Embryonic facial prominence (tissue), 1 donor: ENCODE data around the gene BCAS3.

ENCODE experiments used
- DNase-seq: peaks from one replicate; pipeline ENCODE4 v3.0.0-alpha.2; 2016; ENCODE audit errors: extremely low spot score

Gene BCAS3

DNA sequence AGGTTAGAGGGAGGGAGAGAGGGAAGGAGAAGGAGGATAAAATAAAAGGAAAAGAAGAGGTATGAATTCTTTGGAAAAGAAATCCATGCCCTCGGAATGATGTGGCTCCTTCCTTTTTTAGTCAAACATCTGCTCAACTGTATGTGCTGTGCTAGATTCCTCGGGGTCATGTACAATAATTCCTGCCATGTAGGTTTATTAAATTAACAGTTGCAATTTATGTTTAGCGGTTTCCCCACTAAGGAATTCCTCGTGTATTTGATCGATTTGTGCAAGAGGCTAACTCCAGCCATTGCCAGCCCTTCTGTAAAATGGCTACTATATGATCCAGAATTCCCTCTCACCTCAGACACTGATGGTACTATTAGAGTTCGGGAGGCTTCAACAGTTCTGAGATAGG, 639.0 kb downstream of the BCAS3 start:
- DNase-seq: no peak

DNA sequence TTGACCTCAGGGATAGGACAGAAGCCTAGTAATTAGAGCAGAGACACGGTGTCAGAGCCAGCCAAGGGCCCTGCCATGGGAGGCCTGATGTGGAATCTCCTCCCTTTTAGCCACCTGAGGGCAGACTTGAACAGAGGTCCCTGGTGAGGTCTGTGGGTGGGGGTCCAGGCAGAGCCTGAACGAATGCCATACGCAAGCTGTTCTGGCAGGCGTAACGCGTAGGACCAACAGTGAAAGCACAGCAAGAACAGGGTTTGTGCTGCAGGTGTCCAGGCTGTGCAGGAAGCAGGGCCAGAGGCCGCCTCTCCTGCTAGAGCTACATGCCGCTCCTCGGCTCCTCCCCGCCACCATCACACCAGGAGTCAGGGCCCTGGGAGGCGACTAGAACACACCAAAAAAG, 640.1 kb downstream of the BCAS3 start:
- no peak for DNase-seq

DNA sequence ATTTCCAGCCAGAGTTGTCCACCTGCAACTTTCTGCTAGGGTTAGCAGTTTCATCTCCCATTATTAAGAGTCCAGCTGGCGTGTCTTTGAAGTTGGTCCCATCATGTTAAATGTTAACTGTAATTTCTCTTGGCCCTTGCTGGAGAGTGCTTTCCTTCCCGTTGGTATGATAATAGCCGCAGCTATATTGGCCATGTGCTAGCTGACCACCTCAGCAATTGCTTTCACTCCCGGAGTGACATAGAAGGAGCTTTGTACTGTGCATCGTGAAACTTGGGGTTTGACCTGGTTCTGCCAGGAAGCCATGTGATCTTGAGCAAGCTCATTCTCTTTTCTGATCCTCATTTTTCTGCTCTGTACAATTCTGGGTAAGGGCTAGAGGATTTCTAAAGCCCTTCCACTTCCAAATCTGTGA, 641.0 kb downstream of the BCAS3 start:
- no peak for DNase-seq

DNA sequence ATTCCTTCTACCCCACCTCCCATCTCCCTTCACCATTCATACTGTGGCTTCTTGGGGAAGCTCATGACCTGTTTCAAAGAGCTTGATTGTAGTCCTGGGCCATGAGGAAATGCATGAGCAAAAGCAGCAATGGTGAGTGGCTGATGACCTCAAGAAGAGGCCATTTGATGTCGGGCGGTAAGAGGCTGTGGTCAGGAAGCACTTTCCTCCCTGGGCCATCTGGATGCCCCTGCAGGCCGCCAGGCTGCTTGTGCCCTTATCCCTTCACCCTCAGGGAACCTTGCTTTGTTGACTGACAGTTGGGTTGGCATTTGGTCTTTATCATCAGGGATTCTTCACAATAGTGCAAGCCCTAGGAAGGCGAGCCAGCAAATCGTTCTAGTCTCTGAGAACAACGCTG, 643.7 kb downstream of the BCAS3 start:
- DNase-seq: no peak

DNA sequence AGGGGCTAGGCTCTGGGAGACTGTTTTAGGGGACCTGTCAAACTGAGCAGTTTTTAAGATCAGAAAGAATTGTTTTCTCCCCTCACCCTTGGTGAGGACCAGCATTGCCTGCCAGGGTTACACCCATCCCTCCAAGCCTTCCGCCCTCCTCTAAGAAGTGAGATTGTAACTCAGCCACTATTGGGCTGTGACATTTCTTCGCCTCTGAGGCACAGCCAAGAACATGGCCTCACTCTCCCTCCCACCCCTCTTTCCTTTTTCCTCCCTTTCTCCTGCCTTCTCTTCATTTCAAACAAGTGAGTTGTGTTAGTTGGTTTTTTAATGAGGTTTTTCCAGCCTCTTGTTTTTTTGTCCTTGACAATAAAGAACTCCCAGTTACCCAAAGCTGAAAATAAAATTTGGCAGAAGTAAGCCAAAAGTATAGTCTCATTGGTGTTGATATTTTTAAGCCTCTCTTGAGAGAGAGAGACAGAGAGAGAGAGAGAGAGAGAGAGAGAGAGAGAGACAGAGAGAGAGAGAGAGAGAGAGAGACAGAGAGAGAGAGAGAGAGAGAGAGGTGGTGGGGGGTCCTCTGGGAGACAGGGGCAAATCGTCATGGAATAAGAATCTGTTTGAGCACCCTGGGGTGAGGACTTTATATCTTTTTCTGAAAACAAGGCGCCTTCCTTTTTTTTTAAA, 644.8 kb downstream of the BCAS3 start:
- no peak for DNase-seq

DNA sequence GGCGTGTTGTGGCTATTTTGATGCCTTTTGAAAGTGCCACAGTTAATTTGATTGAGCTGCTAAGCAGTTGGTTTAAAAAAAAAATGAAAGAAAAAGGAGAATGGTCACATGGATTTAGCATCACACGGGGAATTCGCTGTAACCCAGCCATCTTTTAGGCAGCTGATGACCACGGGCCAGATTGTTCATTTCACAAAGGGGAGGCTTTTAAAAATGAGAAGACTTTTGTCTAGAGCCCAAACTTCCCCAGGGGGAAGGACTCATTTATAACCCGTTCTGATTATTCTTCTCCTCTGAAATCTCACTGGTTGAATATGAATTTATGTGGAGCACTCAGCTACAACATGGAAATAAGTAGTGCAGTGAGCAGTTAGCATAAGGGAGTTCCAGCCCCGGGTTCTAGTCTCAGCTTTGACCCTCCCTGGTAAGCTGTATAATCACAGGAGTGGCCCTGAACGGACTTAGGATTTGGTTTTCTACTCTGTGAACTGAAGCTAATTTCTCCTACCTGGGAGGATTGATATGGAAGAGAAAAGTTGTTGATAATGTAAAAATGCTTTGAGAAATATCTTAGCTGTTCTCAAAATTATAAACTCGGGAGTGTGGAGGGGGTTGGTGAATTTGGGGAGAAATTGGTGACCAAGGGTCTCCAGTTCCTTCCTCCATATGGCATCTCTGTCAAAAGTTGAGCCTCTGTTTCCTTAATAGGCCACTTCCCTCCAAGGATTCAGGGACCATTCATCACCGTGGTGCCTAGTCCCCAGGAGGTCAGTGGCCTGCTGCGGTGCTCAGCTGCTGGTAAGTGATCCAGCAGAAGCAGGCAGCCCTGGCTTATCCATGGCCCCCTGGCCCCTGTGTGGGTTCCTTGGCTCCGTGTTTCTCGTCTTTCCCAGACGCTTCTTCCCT, 645.6 kb downstream of the BCAS3 start:
- no peak for DNase-seq

DNA sequence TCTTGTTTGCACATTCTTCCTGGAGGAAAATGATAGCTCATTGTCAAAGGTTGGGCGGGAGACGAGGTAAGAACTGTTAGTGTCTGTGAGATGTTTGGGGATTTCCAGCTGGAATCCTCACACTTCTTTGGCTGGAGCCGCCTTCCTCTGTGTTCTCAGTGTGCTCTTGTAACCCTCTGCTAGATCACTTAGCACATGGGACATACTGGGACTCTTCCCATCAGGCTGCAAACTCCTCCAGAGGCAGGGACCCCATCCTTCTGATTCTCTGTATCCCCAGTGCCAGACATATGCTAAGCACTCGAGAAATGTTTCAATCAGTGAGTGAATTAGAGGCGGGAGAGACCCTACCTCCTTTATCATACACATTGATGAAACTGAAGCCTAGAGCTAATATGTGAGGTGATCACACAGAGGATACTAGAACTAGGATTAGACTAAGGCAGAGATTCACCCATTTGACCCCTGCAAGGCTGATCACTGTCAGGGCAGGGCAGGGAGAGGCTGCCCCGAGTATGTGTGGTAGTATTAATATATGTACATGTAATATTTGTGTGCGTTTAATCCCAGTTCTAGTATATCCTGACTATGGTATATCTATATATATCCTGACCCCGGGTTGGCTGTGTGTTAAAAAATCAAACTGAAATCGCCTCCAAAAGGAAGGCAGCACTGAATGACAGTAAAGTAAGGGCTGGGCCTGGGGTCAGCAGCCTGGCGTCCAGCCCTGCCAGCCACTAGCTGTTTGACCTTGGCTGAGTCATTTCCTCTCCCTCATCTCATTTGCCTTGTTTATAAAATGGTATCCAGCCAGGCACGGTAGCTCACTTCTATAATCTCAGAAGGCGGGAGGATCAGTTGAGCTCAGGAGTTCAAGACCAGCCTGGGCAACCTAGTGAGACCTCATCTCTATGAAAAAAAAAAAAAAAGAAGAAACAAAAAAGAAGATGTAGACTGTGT, 646.5 kb downstream of the BCAS3 start:
- no peak for DNase-seq

DNA sequence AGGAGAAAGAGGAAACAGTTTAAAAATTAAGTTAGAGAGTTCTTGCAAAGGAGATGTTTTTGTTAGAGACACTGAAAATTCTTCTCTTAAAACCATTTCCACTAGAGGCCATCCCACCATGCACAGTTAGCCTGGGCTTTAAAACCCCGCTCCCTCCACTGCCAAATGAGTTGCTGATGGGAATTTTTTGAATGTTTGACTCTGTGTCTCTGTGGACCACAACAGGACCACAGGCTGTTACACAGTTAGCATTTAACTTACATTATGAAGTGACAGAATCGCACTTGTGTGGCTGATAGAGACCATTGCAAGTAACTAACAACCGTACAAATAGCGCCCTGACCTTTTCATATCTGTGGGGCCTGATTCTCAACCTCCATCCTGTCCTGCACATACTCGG, 647.3 kb downstream of the BCAS3 start:
- DNase-seq: no peak

DNA sequence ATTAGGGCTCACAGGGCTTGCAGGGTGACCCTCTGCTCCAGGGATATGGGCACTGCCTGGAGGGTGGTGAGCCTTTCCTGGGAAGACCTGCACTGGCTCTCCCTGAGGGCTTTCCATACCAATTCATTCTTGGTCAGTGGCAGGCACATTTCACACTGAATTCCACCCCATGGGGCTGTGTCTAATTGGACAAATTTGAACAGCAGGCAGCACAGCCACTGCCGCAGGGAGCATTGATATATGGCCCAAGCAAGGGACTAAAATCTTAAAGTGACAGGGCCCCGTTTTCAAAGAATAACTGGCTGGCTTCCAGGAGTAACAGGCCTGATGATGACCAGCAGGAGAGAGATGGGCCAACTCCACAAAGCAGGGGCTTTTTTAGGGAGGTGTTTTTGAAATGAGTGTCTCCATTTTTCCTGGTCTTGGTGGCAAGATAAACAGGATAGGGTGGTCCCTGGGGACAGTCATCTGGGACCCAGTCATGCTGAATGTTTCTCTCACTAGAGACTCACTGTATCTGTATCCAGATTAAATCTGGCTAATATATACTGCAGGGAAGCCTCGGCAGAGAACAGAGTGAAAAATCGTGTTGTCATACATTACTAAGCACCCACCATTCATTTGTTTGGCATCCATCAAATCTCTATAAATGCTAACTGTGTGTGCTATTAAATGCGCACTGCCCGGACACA, 647.9 kb downstream of the BCAS3 start:
- no peak for DNase-seq

DNA sequence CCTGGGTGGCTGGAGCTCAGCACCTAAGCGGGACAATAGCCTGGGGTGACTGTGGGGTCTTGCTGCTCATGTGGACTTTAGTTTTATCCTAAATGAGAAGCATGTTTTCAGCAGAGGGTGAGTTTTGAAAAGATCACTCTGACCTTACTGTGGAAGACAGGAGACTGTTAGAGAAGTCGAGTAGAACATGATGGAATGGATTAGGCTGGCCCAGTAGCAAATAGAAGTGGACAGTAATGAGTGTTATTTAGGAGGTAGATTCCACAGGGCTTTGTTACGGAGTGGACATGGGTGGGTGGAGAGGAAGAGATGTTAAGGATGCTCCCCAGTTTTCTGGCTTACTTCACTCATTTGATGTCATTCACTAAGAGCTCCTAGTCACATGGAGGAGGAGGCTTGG, 648.7 kb downstream of the BCAS3 start:
- no peak for DNase-seq

DNA sequence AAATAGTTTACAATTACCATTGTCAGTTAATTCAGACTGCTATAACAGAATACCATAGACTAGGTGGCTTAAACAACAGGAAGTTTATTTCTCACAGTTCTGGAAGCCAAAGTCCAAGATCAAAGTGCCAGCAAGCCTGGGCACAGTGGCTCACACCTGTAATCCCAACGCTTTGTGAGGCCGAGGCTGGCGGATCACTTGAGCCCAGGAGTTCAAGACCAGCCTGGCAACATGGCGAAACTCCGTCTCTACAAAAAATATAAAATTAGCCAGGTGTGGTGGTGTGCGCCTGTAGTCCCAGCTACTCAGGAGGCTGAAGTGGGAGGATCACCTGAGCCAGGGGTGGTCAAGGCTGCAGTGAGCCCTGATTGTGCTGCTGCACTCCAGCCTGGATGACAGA, 650.7 kb downstream of the BCAS3 start:
- no peak for DNase-seq

DNA sequence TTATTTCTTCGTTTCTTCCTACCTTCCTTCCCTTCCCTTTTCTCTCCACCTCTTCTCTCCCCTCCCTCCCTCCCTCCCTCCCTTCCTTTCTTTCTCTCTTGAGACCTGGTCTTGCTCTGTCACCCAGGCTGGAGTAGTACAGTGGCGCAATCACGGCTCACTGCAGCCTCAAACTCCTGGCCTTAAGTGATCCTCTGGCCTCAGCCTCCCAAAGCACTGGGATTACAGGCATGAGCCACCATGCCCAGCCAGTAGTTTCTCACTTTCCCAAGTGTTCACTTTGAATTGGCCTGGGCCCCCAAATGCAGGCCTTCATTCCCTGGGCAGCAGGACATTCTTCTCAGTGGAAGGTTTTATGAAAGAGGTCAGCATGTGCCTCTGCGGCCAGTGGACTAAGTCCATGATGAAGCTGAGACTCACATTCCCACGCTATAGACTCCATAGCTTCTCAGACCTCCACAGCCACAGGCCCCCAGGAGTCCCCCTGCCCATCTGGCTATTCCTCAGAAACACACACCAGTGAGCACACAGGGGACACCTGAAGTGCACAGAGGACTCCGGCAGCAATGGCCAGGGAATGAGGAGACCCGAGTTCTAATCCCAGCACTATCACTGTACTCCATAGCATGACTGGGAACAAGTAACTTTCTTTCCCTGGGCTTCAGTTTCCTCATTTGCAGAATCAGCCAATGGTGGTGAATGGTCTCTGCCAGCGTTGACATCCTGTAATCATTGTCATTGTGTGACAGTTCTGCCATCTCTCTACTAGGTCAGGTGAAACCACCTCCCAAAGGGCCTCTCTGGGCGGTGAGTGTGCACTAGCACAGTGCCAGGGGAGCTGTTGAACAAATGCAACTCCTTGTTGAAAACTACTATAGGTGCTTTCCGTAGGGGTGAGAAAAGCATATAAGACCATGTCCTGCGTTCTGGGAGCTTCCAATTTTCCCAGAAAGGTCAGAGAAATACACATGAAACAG, 652.8 kb downstream of the BCAS3 start:
- DNase-seq: no peak

DNA sequence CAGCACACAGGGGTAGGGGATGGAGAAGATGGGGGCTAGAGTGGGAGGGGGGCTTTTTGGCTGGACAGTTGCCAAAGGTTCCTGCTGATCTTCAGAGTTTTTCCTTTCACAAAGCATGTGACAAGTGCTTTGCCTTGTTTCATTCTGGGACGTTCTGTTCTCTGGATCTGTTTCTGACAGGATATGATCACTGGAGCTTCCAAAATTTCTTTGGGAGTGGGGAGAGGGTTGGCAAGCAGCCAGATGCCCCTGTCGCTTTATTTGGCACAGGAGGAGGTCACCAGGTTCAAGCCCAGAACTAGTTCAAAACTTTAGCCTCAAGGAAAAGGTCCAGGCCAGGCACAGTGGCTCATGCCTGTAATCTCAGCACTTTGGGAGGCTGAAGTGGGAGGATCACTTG, 653.5 kb downstream of the BCAS3 start:
- DNase-seq: no peak

DNA sequence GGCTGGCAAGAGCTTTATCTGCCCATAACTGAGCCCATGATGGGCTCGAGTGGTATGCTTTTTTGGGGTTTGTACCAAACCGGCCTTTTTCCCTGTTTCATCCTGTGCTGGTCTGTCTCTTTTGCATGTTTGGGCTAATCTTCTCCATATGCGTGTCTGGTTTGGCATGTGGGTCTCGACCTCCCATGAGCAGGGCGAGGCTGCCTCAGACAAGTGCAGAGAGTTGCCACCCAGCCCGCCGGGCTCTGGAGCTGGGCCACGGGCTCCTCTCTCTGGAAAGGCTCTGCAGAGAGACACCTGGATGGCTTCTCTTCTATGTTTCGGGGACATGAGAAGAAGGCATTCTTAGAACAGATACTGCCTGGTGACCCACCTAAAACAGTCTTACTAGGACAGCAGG, 654.2 kb downstream of the BCAS3 start:
- no peak for DNase-seq

DNA sequence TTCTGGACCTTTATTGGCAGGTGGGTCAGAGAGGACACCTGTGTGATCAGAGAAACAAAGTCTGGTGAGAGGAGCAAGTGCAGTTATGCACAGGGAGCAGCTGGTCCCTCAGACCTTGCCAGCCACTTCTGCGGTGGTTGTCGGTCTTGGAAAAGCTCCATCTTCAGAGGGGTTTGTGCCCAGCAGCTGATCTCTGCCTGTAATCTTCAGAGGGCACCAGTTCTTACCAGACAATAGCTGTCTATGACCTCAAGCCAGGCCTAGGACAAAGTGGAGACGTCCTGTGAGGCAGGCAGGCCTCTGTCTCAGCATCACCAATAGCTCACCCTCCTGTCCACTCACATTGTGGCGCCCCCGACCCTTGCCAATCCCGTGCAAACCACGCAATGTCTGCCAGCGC, 655.5 kb downstream of the BCAS3 start:
- no peak for DNase-seq

DNA sequence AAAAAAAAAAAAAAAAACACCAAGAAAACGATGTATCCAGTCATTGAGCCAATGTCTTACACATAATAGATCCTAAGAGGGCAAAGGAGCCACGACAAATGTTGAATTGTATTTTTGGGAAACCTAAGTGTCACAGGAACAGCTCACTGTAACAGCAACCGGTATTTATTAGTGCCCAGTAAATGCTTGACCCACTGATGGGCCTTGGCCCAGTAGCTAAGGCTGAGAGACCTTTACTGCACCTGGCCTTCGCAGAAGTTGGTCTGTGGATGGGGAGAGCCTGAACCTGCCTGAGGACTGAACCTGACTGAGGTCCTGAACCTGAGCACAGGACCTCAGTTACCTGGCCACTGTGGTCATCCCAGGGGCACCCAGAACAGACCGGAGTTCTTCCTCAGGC, 657.0 kb downstream of the BCAS3 start:
- no peak for DNase-seq

DNA sequence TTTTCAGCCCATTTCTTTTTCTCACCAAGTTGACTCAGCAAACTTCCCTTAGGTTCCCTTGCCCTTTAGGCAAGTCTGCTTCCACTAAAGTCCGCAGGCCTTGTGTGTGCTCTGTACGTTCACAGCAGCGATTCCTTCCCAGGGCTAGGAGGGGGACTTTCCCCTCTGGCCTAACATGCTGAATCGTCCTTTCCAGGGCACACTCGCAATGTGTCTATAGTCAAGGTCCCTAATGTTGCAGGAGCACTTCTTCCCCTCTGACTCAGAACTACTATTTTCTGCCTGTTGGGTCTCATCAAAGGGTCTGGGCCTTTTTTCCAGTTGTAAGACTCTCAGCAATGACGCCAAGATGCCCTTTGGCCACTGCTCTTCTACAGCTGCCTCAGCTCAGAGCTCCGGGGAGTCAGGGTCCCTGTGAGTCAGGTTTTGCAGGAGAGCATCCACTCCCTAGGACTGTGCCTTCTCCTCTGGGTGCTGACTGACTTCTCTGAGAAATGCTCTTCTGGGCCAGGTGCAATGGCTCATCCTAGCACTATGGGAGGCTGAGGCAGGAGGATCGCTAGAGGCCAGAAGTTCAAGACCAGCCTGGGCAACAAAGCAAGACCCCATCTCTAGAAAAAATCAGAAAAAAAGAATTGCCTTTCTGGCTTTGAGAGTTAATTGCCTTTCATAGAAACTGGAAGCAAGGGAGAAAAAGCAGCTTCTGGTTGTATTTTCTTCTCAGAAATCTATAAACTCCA, 657.6 kb downstream of the BCAS3 start:
- DNase-seq: no peak

DNA sequence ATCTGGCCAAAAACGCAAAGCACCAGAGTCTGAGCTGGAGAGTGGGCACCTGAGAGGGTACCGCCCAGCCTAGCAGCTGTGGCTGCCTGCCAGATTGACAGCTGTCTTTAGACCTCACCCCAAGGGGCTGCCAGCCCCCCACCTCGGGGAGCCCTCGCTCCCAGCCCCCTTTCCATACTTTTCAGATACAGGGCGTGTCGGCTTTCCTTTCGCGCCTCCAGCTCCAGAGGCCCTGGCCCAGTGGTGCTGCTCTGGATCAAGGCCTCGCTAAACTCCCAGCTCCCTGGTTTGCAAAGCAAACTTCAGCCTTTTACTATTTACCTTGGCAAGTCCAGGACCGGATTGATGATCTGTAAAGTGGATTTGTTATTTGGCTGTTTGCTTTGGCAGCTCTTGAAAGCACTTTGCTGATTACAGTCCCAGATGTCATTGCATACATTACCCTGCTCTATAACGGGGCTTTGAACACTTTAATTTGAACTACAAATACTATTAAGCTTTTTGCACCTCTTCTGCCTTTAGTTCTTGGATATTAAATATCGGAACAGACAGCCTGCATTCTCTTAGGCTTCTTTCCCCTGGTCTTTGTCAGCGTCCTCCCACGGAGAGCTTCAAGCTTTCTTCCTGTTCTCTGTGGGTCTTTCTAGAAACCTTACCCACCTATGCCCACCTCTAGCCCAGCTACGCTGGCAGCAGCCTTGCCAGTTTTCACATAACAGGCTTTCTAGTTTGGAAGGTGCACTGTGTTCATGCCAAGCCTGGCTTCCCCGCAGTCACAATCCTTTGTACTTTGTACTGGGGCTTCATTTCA, 658.4 kb downstream of the BCAS3 start:
- DNase-seq: no peak

DNA sequence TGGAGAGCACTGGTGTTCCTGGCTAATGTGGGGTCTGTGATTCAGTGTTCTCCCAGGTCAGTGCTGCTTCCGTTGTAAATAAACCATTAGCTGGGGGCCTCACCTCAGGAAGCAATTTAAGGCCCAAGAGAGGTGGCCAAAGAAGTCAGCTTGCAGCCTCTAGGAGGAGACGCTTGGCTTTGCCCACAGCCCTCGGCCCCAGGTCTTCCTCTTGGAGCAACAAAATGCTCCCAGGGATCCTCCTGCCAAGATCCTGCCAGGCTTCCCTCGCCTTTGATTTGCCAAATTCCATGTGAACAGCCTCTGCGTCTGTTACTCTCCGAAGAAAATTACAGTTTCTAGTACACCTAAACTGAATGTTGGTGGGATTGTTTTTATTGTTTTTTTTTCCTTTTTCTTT, 659.6 kb downstream of the BCAS3 start:
- no peak for DNase-seq
